ENCODE measurements around the gene ZDHHC3.

The ZDHHC3 gene

DNA sequence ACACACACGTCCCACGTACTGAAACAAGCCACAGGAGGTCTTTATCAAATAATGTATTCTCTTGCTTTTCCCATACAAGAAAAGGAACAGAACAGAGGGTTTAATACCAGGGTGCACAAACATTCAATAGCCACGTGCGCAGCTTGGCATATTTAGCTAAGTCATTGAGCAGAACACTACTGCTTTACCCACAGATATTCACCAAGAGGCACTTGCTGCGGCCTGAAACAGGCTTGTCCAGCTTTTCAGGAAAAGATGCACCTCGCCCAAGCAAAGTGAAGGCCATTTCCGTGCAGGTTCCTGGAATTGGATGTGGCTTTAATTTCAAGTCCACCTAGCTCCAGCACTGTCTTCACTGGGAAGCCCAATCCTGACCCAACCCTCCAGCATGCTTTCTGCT lies 17.6 kb downstream of the ZDHHC3 start:
- Histone ChIP-seq H3K4me3 (replicated peaks; ENCODE audit: insufficient read depth, low read length) (no peak overlapping the region), H3K27ac (replicated peaks) (no peak overlapping the region), H3K27me3 (ENCODE audit: insufficient read depth, poor library complexity, severe bottlenecking) (no peaks in the 10 kb centered on the region)
- no peak for TF ChIP-seq CTCF (IDR thresholded peaks at IDR 0.05; ENCODE audit: insufficient read depth, low read length)
- TF ChIP-seq POLR2AphosphoS5 (IDR thresholded peaks at IDR 0.05; ENCODE audit: low read depth), result no peak
- no peak for TF ChIP-seq REST (IDR thresholded peaks at IDR 0.05; ENCODE audit: insufficient replicate concordance, low read depth)
- no peak for DNase-seq (ENCODE audit: low read depth in 1 of 2, low spot score in 1 of 2)

DNA sequence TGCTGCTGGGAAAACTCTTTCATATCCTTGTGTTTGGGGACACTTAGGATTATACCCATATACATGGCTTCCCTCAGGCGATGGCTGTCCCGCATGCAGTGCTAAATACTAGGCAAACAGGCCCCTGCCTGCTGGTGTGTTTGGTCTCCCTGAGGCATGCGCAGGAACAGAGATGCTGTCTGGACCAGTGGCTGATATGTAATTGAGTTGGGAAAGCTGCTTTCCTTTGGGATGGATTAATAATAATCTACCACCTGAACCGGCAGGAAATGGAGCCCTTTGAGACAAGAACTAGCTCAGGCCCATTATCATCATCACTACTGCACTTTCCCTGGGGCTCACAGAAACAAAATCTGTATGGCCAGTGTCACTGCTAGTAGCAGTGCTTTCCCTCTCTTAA lies 18.0 kb downstream of the ZDHHC3 start:
- Histone ChIP-seq H3K4me3 (replicated peaks; ENCODE audit: insufficient read depth, low read length) (no peak overlapping the region), H3K27me3 (ENCODE audit: insufficient read depth, poor library complexity, severe bottlenecking) (no peaks in the 10 kb centered on the region), H3K27ac (replicated peaks) (no peak overlapping the region)
- DNase-seq (ENCODE audit: low read depth in 1 of 2, low spot score in 1 of 2), result no peak
- TF ChIP-seq REST (IDR thresholded peaks at IDR 0.05; ENCODE audit: insufficient replicate concordance, low read depth), result no peak
- no peak for TF ChIP-seq GABPA (IDR thresholded peaks at IDR 0.05; ENCODE audit: low read depth)
- no peak for TF ChIP-seq POLR2AphosphoS5 (IDR thresholded peaks at IDR 0.05; ENCODE audit: low read depth)

DNA sequence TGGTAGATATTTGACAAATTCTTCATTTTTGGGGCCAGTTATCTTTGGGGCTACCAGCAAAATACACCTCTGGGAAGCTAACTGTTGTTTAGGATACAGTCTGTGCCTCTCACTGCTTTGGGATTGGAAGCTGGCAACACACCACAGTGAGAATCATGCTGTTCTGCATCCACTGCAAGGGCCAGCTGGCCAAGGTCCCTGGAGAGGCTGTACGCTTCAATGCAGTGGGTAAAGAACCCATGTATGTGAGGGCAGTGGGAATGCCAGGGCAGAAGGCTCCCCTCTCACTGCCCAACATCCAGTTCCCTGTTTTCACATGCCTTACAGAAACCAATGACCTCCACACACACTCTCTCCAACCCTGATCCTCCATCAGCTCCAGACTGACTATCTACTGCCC lies 20.1 kb downstream of the ZDHHC3 start:
- no peak overlapping the region for H3K4me3 ChIP-seq (replicated peaks; ENCODE audit: insufficient read depth, low read length)
- no peak for DNase-seq (ENCODE audit: low read depth in 1 of 2, low spot score in 1 of 2)
- H3K27ac ChIP-seq (replicated peaks), result no peak overlapping the region
- H3K27me3 ChIP-seq (ENCODE audit: insufficient read depth, poor library complexity, severe bottlenecking), result no peaks in the 10 kb centered on the region
- TF ChIP-seq SPI1 (IDR thresholded peaks at IDR 0.05; ENCODE audit: borderline replicate concordance, low read depth) (no peak), POLR2AphosphoS5 (IDR thresholded peaks at IDR 0.05; ENCODE audit: low read depth) (no peak), REST (IDR thresholded peaks at IDR 0.05; ENCODE audit: insufficient replicate concordance, low read depth) (no peak), GABPA (IDR thresholded peaks at IDR 0.05; ENCODE audit: low read depth) (no peak), CTCF (IDR thresholded peaks at IDR 0.05; ENCODE audit: insufficient read depth, low read length) (no peak)

DNA sequence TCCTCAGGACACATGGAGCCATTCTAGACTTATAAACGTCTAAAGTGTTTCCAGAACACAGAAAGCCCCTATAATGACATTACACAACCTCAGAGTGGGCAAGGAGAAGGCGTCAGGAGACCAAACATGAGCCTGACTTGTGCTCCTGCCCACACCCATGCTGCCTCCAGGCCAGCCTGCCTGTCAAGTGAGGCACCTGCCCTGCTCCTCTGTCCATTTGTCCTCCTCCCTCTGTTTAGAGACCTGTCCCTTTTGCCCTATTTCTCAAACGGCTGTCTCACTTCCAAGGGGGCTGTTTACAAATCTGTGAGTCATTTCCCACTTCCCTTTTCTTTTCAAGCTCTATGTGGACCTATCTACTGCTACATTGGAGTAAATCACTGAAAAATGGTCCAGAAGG lies 21.0 kb downstream of the ZDHHC3 start:
- H3K27ac ChIP-seq (replicated peaks), result peak overlapping the region; percentile 58
- no peaks in the 10 kb centered on the region for H3K27me3 ChIP-seq (ENCODE audit: insufficient read depth, poor library complexity, severe bottlenecking)
- TF ChIP-seq GABPA (IDR thresholded peaks at IDR 0.05; ENCODE audit: low read depth) (no peak), REST (IDR thresholded peaks at IDR 0.05; ENCODE audit: insufficient replicate concordance, low read depth) (no peak), POLR2AphosphoS5 (IDR thresholded peaks at IDR 0.05; ENCODE audit: low read depth) (no peak), SPI1 (IDR thresholded peaks at IDR 0.05; ENCODE audit: borderline replicate concordance, low read depth) (peak; percentile 98)
- H3K4me3 ChIP-seq (replicated peaks; ENCODE audit: insufficient read depth, low read length), result no peak overlapping the region
- peak in 1 of 2 experiments; percentile 71 for DNase-seq (ENCODE audit: low read depth in 1 of 2, low spot score in 1 of 2)
